ENCODE data around the gene SH2B2. TPM values are rescaled to one million over a fixed set of nuclear protein-coding genes. Genes with fewer than 3 reads are reported as not detected.
"Not testable (repeated sequence)": the region's sequence is repeated elsewhere in the genome, so short reads cannot be mapped to it uniquely, and the experiment has no call there.

SH2B2 gene
- polyA plus RNA-seq, 1 donor from 2014 or later: 27.3 TPM

DNA sequence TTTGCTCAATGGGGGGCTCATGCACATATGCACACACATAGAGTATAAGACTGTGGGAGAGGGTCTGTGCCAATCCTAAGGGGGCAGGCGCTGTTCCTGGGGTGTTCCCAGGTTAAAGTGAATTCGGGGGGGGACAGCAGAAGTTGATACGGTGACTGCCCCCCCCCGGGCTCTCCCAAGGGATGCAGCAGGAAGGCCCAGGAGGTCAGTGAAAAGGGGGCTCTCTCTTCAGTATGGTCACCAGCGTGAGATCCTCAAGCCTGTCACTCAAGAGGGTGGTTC, 37.2 kb downstream of the SH2B2 start:
- Histone ChIP-seq H3K36me3 (ENCODE audit: insufficient read depth, low read length) (no peaks in the 10 kb centered on the region), H3K27ac (ENCODE audit: low read length) (no peak overlapping the region), H3K79me2 (replicated peaks; ENCODE audit: insufficient read depth, low read length) (no peaks in the 10 kb centered on the region), H3K9me2 (ENCODE audit: insufficient read depth, low read length) (no peaks in the 10 kb centered on the region), H3K4me3 (ENCODE audit: low read length) (no peak overlapping the region), H3K27me3 (ENCODE audit: insufficient read depth, low read depth, low read length) (no peaks in the 10 kb centered on the region), H3F3A (ENCODE audit: insufficient read depth, low read length, poor library complexity, severe bottlenecking) (no peaks in the 10 kb centered on the region), H3K9me3 (ENCODE audit: low read length) (no peaks in the 10 kb centered on the region), H3K9ac (ENCODE audit: low read length) (no peak overlapping the region), H3K4me2 (ENCODE audit: low read length) (no peak overlapping the region), H2AFZ (ENCODE audit: low read depth, low read length) (no peak overlapping the region), H4K20me1 (ENCODE audit: insufficient read depth) (no peaks in the 10 kb centered on the region)
- TF ChIP-seq EZH2 (IDR thresholded peaks at IDR 0.05; ENCODE audit: borderline replicate concordance, insufficient read depth, low read length, poor library complexity, severe bottlenecking) (no peak), POLR2AphosphoS5 (IDR thresholded peaks at IDR 0.05) (no peak), TAF1 (IDR thresholded peaks at IDR 0.05; ENCODE audit: low read depth) (no peak), MXI1 (conservative IDR thresholded peaks at IDR 0.05; ENCODE audit: poor library complexity, severe bottlenecking) (no peak), CTCF (IDR thresholded peaks at IDR 0.05; ENCODE audit: poor library complexity, severe bottlenecking) (no peak), REST (IDR thresholded peaks at IDR 0.05; ENCODE audit: borderline replicate concordance) (no peak), RAD21 (conservative IDR thresholded peaks at IDR 0.05) (no peak)

- not testable (repeated sequence) for H3K27me3 ChIP-seq (ENCODE audit: insufficient read depth, low read depth, low read length); H3K9me3 ChIP-seq (ENCODE audit: low read length); H3F3A ChIP-seq (ENCODE audit: insufficient read depth, low read length, poor library complexity, severe bottlenecking); H3K9ac ChIP-seq (ENCODE audit: low read length); H4K20me1 ChIP-seq (ENCODE audit: insufficient read depth); H3K27ac ChIP-seq (ENCODE audit: low read length); H3K9me2 ChIP-seq (ENCODE audit: insufficient read depth, low read length); H3K4me3 ChIP-seq (ENCODE audit: low read length); H3K36me3 ChIP-seq (ENCODE audit: insufficient read depth, low read length); H2AFZ ChIP-seq (ENCODE audit: low read depth, low read length); H3K79me2 ChIP-seq (replicated peaks; ENCODE audit: insufficient read depth, low read length); H3K4me2 ChIP-seq (ENCODE audit: low read length)
Measured at GRCh38 chr7:102325106-102325505, 38.4 kb downstream of the SH2B2 start.

DNA sequence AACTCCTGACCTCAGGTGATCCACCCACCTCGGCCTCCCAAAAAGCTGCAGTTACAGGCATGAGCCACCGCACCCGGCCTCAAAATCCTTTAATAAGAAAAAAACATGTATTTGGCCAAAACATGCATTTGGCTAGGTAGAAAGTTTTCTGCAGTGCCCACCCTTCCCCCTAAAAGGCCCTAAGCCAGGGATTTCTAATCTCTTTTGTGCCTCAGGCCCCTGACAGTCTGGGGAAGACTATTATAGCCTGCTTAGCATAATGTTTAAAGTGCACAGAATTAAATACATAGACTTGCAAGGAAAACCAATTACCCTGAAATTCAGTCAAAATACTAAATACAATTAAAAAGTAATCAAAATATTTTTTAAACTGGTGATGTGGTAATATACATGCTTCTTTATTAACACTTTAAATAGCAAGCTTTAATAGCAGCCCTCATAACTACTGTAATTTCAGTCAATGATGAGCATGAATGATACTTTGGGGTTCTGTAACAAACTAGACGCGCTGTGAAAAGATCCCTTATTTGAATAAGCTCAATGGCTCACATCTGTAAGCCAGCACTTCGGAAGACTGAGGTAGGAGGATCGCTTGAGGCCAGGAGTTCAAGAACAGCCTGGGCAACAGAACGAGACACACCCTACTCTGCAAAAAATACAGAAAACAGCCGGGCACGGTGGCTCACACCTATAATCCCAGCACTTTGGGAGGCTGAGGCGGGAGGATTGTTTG, 39.7 kb downstream of the SH2B2 start:
- H2AFZ ChIP-seq (ENCODE audit: low read depth, low read length): no peak overlapping the region
- no peak for TF ChIP-seq RAD21 (conservative IDR thresholded peaks at IDR 0.05)
- TF ChIP-seq REST (IDR thresholded peaks at IDR 0.05; ENCODE audit: borderline replicate concordance): no peak
- no peak for TF ChIP-seq EZH2 (IDR thresholded peaks at IDR 0.05; ENCODE audit: borderline replicate concordance, insufficient read depth, low read length, poor library complexity, severe bottlenecking)
- H3K4me2 ChIP-seq (ENCODE audit: low read length): no peak overlapping the region
- H3K9ac ChIP-seq (ENCODE audit: low read length): no peak overlapping the region
- H3K27me3 ChIP-seq (ENCODE audit: insufficient read depth, low read depth, low read length): no peaks in the 10 kb centered on the region
- H3K27ac ChIP-seq (ENCODE audit: low read length): no peak overlapping the region
- H3K36me3 ChIP-seq (ENCODE audit: insufficient read depth, low read length): no peaks in the 10 kb centered on the region
- H3F3A ChIP-seq (ENCODE audit: insufficient read depth, low read length, poor library complexity, severe bottlenecking): no peaks in the 10 kb centered on the region
- no peaks in the 10 kb centered on the region for H4K20me1 ChIP-seq (ENCODE audit: insufficient read depth)
- H3K79me2 ChIP-seq (replicated peaks; ENCODE audit: insufficient read depth, low read length): no peaks in the 10 kb centered on the region
- H3K9me2 ChIP-seq (ENCODE audit: insufficient read depth, low read length): no peaks in the 10 kb centered on the region
- no peaks in the 10 kb centered on the region for H3K9me3 ChIP-seq (ENCODE audit: low read length)
- no peak overlapping the region for H3K4me3 ChIP-seq (ENCODE audit: low read length)

DNA sequence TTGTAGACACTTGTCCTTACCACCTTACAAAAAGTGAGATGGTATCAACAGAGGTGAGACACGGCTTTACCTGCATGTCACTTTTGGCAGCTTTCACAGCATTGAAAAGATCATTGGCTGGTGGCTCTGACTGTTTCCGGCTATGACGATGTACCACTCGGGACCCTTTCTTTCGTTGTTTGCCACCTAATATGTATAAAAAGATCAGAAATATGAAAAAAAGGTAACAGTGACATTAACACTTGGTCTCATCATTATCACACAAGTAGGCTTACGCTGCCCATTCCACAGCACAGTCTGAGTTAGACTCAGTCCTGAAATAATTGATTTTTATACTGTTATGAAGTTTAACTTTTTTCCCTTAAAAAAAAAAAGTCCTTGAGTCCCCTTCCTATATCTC, 40.5 kb downstream of the SH2B2 start:
- H3K79me2 ChIP-seq (replicated peaks; ENCODE audit: insufficient read depth, low read length); H3K4me3 ChIP-seq (ENCODE audit: low read length); H3K36me3 ChIP-seq (ENCODE audit: insufficient read depth, low read length); H3F3A ChIP-seq (ENCODE audit: insufficient read depth, low read length, poor library complexity, severe bottlenecking); H2AFZ ChIP-seq (ENCODE audit: low read depth, low read length); H3K9ac ChIP-seq (ENCODE audit: low read length); H3K9me3 ChIP-seq (ENCODE audit: low read length); H3K9me2 ChIP-seq (ENCODE audit: insufficient read depth, low read length); H3K4me2 ChIP-seq (ENCODE audit: low read length); H3K27me3 ChIP-seq (ENCODE audit: insufficient read depth, low read depth, low read length); H4K20me1 ChIP-seq (ENCODE audit: insufficient read depth); H3K27ac ChIP-seq (ENCODE audit: low read length): not testable (repeated sequence)

Measured in neural cell (in vitro differentiated cells).